ENCODE data around the gene JAZF1. TPM values are rescaled to one million over a fixed set of nuclear protein-coding genes. Genes with fewer than 3 reads are reported as not detected.

Gene JAZF1
- total RNA-seq, 1 experiment from 2014 or later, result 0.90 TPM

GRCh38 chr7:28201131-28201530 is 20.5 kb upstream of the JAZF1 start:
- no peak overlapping the region for H3K4me3 ChIP-seq
- CTCF ChIA-PET, result no interaction called here
- no peaks in the 10 kb centered on the region for H3K4me1 ChIP-seq (replicated peaks; ENCODE audit: insufficient read depth)

GRCh38 chr7:28200598-28200997 is 20.0 kb upstream of the JAZF1 start:
- H3K27me3 ChIP-seq (ENCODE audit: insufficient read depth, low read depth), result no peaks in the 10 kb centered on the region
- no peak overlapping the region for H3K4me2 ChIP-seq
- TF ChIP-seq CTCF (conservative IDR thresholded peaks at IDR 0.05), result no peak
- TF ChIP-seq EZH2 (IDR thresholded peaks at IDR 0.05; ENCODE audit: low read depth), result no peak
- no peak overlapping the region for H3K4me3 ChIP-seq
- CTCF ChIA-PET, result no interaction called here
- intact Hi-C loops (cut with micrococcal nuclease; ENCODE audit: unreplicated experiment), result no loop called here
- H3K9me2 ChIP-seq (ENCODE audit: insufficient read depth), result no peaks in the 10 kb centered on the region
- no peaks in the 10 kb centered on the region for H3K9me3 ChIP-seq (ENCODE audit: insufficient read depth, low read depth)
- H3F3A ChIP-seq (ENCODE audit: insufficient read depth, low read depth), result no peaks in the 10 kb centered on the region
- no peaks in the 10 kb centered on the region for H4K20me1 ChIP-seq (ENCODE audit: insufficient read depth)
- H3K79me2 ChIP-seq (ENCODE audit: low read depth), result no peaks in the 10 kb centered on the region
- POLR2A ChIA-PET (ENCODE audit: unreplicated experiment), result no interaction called here
- H3K4me1 ChIP-seq (replicated peaks; ENCODE audit: insufficient read depth), result no peaks in the 10 kb centered on the region
- BruUV-seq (replicated peaks), result no TSS peak
- no peak overlapping the region for H3K27ac ChIP-seq
- H3K36me3 ChIP-seq (ENCODE audit: low read depth), result no peaks in the 10 kb centered on the region
- no peak overlapping the region for H2AFZ ChIP-seq
- no peak for DNase-seq

More at GRCh38 chr7:28201131-28201530, 20.5 kb upstream of the JAZF1 start:
- H3K27ac ChIP-seq, result no peak overlapping the region
- H3K9me2 ChIP-seq (ENCODE audit: insufficient read depth), result no peaks in the 10 kb centered on the region
- no TSS peak for BruUV-seq (replicated peaks)
- H3K4me2 ChIP-seq, result no peak overlapping the region
- POLR2A ChIA-PET (ENCODE audit: unreplicated experiment), result no interaction called here
- no peaks in the 10 kb centered on the region for H3K27me3 ChIP-seq (ENCODE audit: insufficient read depth, low read depth)
- TF ChIP-seq EZH2 (IDR thresholded peaks at IDR 0.05; ENCODE audit: low read depth) (no peak), CTCF (conservative IDR thresholded peaks at IDR 0.05) (no peak)
- H2AFZ ChIP-seq, result no peak overlapping the region
- no peaks in the 10 kb centered on the region for H3K79me2 ChIP-seq (ENCODE audit: low read depth)
- no peaks in the 10 kb centered on the region for H3F3A ChIP-seq (ENCODE audit: insufficient read depth, low read depth)
- no peak for DNase-seq
- no peaks in the 10 kb centered on the region for H3K36me3 ChIP-seq (ENCODE audit: low read depth)
- H3K9me3 ChIP-seq (ENCODE audit: insufficient read depth, low read depth), result no peaks in the 10 kb centered on the region
- intact Hi-C loops (cut with micrococcal nuclease; ENCODE audit: unreplicated experiment), result no loop called here
- H4K20me1 ChIP-seq (ENCODE audit: insufficient read depth), result no peaks in the 10 kb centered on the region

GRCh38 chr7:28199021-28199510 is 18.5 kb upstream of the JAZF1 start:
- TF ChIP-seq CTCF (conservative IDR thresholded peaks at IDR 0.05) (no peak), EZH2 (IDR thresholded peaks at IDR 0.05; ENCODE audit: low read depth) (no peak)
- ChIA-PET CTCF (no interaction called here), POLR2A (ENCODE audit: unreplicated experiment) (interaction anchor here (0.6 kb wide), 1 partner anchor 14 kb away, joined by 3 read pairs; no protein-coding TSS in a partner anchor)
- intact Hi-C loops (cut with micrococcal nuclease; ENCODE audit: unreplicated experiment), result no loop called here
- Histone ChIP-seq H3K4me1 (replicated peaks; ENCODE audit: insufficient read depth) (no peaks in the 10 kb centered on the region), H3K79me2 (ENCODE audit: low read depth) (no peaks in the 10 kb centered on the region), H3K4me2 (no peak overlapping the region), H3K27ac (no peak overlapping the region), H4K20me1 (ENCODE audit: insufficient read depth) (no peaks in the 10 kb centered on the region), H3K27me3 (ENCODE audit: insufficient read depth, low read depth) (no peaks in the 10 kb centered on the region), H2AFZ (no peak overlapping the region), H3K36me3 (ENCODE audit: low read depth) (no peaks in the 10 kb centered on the region), H3K9me3 (ENCODE audit: insufficient read depth, low read depth) (no peaks in the 10 kb centered on the region), H3K4me3 (no peak overlapping the region), H3K9me2 (ENCODE audit: insufficient read depth) (no peaks in the 10 kb centered on the region), H3F3A (ENCODE audit: insufficient read depth, low read depth) (no peaks in the 10 kb centered on the region)
- DNase-seq, result no peak
- no TSS peak for BruUV-seq (replicated peaks)

All from PC-9 (cell line).